SW480 (cell line): ENCODE data around the gene DPYSL3.
A peak's percentile ranks its signal among the peaks of the same experiment; 100 is the strongest.

Experiments
- DNase-seq: peaks from one replicate; pipeline ENCODE4 v3.0.0-alpha.2; 2016; ENCODE audit warnings: low spot score

DPYSL3 gene

GRCh38 chr5:147403651-147404640, 105.9 kb downstream of the DPYSL3 start:
- peak; percentile 93 for DNase-seq

GRCh38 chr5:147400881-147401280, 109.0 kb downstream of the DPYSL3 start:
- no peak for DNase-seq

- no peak for DNase-seq
Observed at GRCh38 chr5:147400126-147400809, 109.6 kb downstream of the DPYSL3 start.

- DNase-seq: no peak
Observed at GRCh38 chr5:147398860-147399259, 111.0 kb downstream of the DPYSL3 start.

GRCh38 chr5:147397616-147398015, 112.3 kb downstream of the DPYSL3 start:
- DNase-seq: no peak

- DNase-seq: no peak
Observed at GRCh38 chr5:147396070-147396823, 113.6 kb downstream of the DPYSL3 start.

GRCh38 chr5:147393874-147394672, 115.8 kb downstream of the DPYSL3 start:
- DNase-seq: no peak

- DNase-seq: peak; percentile 53
Observed at GRCh38 chr5:147391781-147392180, 118.1 kb downstream of the DPYSL3 start.

GRCh38 chr5:147390654-147391225, 119.1 kb downstream of the DPYSL3 start:
- DNase-seq: no peak

- no peak for DNase-seq
Observed at GRCh38 chr5:147388184-147389108, 121.4 kb downstream of the DPYSL3 start.

GRCh38 chr5:147387109-147387508, 122.8 kb downstream of the DPYSL3 start:
- no peak for DNase-seq

GRCh38 chr5:147384346-147385193, 125.3 kb downstream of the DPYSL3 start:
- DNase-seq: no peak

GRCh38 chr5:147382776-147383175, 127.1 kb downstream of the DPYSL3 start:
- no peak for DNase-seq

- no peak for DNase-seq
Observed at GRCh38 chr5:147381555-147381954, 128.3 kb downstream of the DPYSL3 start.

- no peak for DNase-seq
Observed at GRCh38 chr5:147377682-147378081, 132.2 kb downstream of the DPYSL3 start.

GRCh38 chr5:147375151-147375550, 134.7 kb downstream of the DPYSL3 start:
- no peak for DNase-seq

GRCh38 chr5:147373328-147373727, 136.5 kb downstream of the DPYSL3 start:
- no peak for DNase-seq

- DNase-seq: no peak
Observed at GRCh38 chr5:147372191-147372590, 137.7 kb downstream of the DPYSL3 start.

GRCh38 chr5:147371290-147371689, 138.6 kb downstream of the DPYSL3 start:
- DNase-seq: no peak
